Adipose tissue (tissue), 3 donors: ENCODE results near the gene ATXN7L1. TPM values are rescaled to one million over a fixed set of nuclear protein-coding genes. Genes with fewer than 3 reads are reported as not detected.
"Not testable (repeated sequence)": the region's sequence is repeated elsewhere in the genome, so short reads cannot be mapped to it uniquely, and the experiment has no call there.

ENCODE experiments used
- H3K27ac ChIP-seq: one replicate; pipeline ENCODE4 v1.5.1; 2013; ENCODE audit warnings: low read depth, low read length
- WGBS, 3 donors: extraction: QIAGEN DNeasy Blood & Tissue Kit; methylation state at CpG; one replicate each; pipeline ENCODE4 v1.1.7; 2013; 5-methylcytosine and 5-hydroxymethylcytosine counted together
- polyA plus RNA-seq, 3 donors: library from polyadenylated mRNA; stranded (reverse); fragments of 200-250 nt; gene quantifications; one replicate each; pipeline ENCODE4 v1.2.3, GENCODE V29; 2013
- donor health status: healthy with polysubstance abuse.
- donor health status: Bipolar disorder and iron deficiency.
- donor health status: healthy.

The ATXN7L1 gene
- polyA plus RNA-seq, 3 donors: 2.4 to 5.3 (median 3.7) TPM

GRCh38 chr7:105897999-105898398, 21.6 kb upstream of the ATXN7L1 start:
- 87 to 90% (median 88%) methylated on average over 3 of the region's 3 CpGs for WGBS, 3 donors
- no peak overlapping the region for H3K27ac ChIP-seq

DNA sequence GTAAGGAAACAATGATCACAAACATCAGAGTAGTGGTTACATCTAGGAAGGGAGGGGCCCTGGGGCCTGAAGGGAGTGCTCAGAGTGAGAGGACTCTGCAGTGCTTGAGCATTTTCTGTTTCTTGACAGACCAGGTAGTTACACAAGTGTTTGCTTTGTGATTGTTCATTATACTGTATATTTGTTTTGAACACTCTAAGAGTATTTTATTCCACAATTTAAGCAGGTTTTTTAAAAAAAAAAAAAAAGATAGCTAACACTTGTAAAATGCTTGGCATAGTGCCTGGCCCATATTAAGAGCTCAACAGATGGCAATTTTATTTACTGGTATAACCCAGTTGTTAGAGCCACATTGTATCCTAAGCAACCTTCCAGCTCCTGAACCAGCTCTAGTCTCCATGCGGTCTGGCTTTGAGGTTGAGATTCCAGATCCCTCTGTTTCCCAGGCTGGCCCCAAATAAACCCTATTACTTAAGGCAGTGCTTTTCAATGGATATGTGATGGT, 20.1 kb upstream of the ATXN7L1 start:
- 67 to 85% (median 71%) methylated on average over 1 of the region's 1 CpG for WGBS, 3 donors
- no peak overlapping the region for H3K27ac ChIP-seq

- 94 to 98% (median 96%) methylated on average over 3 of the region's 3 CpGs for WGBS, 3 donors
- H3K27ac ChIP-seq: no peak overlapping the region
These were observed 17.7 kb upstream of the ATXN7L1 start for GRCh38 chr7:105894131-105894530.

DNA sequence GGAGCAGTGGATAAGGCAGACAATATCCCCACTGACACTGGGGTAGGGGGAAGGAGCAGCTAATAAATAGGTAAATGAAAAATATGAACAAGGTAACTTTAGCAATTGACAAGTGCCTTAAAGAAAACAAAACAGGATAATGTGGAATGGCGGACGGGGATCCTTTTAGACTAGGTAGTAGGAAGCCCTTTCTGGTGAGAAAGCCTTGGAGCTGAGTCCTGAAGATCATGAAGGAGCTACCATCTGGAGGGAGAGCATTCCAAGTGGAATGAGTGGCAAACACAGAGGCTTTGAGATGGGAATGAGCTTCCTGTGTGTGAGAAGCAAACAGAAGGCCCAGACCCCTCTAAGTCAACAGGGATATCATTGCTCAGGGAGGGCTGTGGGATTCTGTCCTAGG, 16.0 kb upstream of the ATXN7L1 start:
- H3K27ac ChIP-seq: no peak overlapping the region
- 97 to 99% (median 97%) methylated on average over 2 of the region's 2 CpGs for WGBS, 3 donors

DNA sequence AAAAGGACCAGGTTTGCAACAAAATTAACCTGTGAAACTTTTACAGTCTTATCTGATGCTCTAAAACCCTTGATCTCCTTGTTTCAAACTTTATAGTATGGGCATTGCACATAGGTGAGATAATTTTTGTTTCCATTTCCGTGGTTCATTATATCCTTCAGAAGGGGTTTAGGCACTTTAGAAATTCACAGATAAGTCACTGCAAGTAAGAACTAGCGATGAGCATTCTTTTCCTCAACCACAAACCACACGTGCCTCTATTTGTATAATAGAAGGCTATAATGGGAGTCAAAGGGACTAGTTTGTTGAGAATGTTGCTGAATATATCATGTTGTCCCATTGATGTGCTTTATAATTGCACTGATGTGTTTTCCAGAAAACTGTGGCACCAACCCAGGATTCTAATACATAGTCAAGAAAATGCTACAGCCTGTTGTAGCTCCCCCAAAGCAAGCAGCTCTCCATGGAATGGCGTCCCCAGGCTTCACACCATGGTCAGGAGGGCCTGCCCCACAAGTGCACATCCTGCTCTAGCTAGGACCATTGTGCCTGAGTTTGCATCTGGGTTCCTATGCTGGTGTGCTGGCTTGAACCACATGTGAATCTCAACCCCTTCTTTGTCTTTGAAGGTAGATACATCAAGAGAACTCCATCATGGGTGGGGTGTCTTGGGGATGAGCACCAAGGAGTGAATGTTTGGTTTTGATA, 14.0 kb upstream of the ATXN7L1 start:
- no peak overlapping the region for H3K27ac ChIP-seq
- 82 to 89% (median 88%) methylated on average over 4 of the region's 4 CpGs for WGBS, 3 donors

DNA sequence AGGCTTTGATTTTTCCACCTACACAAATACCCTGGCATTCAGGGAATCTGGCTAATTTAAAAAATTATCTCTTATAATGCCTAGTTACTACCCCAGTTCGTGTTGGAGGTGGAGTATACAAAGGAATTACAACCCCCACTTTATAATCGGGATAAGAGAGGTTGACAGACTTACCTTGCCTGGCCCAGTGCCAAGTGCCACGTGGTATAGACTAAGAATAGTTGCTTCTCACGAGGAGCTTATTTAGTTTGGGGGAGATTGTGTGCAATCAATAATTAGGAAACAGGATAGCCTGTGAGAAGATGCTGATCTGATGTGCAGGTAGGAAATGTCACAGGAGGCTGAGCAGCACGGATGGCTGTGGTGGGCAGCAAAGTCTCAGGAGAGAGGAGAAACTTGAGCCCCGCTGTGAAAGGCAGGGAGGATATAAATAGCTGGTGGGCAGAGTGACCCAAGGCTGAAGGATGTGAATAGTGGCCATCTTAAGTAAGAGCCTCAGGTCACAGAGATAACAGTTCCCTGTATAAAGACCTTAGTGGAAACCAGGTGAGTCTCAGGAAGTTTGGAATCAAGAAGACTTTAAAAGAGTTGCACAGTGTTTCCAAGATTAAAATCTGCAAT, 11.3 kb upstream of the ATXN7L1 start:
- no peak overlapping the region for H3K27ac ChIP-seq
- 26 to 58% (median 57%) methylated on average over 6 of the region's 6 CpGs for WGBS, 3 donors

- H3K27ac ChIP-seq: no peak overlapping the region
- WGBS, 3 donors: 72 to 92% (median 90%) methylated on average over 2 of the region's 2 CpGs
These were observed 10.4 kb upstream of the ATXN7L1 start for GRCh38 chr7:105886776-105887175.

DNA sequence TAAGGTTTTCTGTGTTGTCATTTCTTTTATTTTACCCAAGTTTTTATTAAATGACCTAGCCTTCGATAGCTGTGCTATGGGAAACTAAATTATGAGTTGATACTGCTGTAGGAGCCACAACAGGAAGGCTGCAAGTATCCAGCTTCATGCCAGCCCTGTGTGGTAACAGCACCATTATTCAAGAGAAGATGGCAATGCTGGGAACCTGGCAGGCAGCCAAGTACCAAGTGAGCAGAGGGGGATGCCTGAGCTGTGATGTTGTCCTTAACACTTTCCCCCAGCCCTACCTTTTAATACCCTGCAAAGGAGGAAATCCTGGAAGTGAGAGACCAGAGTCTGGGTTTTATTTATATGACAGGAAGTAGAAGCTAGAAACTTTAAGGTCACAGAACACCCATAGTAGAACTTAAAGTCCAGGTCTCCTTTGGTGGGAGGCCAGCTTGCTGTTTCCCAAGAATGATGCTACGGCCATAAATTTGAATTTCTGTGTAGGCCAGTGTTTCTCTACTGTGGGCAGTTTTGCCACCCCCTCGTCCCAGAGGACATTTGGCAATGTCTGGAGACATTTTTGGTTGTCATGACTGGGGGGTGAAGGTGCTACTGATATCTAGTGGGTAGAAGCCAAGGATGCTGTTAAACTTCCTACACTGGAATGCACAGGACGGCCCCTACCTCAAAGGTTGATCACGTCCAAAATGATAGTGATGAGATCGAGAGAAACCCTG, 9.2 kb upstream of the ATXN7L1 start:
- 82 to 90% (median 84%) methylated on average over 6 of the region's 6 CpGs for WGBS, 3 donors
- no peak overlapping the region for H3K27ac ChIP-seq

GRCh38 chr7:105883179-105883578, 6.8 kb upstream of the ATXN7L1 start:
- 88 to 93% (median 88%) methylated on average over 6 of the region's 6 CpGs for WGBS, 3 donors

DNA sequence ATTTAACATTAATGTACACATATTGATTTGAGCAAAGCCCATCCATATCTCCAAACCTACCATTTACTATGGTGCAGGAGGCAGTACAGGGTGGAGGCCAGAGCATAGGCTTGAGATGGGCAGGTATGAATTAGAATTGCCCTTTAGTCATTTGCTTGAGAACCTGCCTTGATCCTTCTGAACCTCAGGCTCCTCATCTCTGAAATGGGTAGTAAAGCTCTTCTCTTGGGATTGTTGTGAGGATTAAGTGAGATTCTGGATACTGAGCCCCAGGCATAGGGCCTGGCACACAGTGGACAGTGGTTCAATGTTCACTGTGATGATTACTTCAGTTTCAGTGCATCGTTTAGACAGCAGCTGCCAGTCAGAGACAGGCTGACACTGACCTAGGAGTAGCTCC, 5.0 kb upstream of the ATXN7L1 start:
- WGBS, 3 donors: 80 to 83% (median 81%) methylated on average over 1 of the region's 1 CpG
- H3K27ac ChIP-seq: no peak overlapping the region

More at GRCh38 chr7:105883179-105883578, 6.8 kb upstream of the ATXN7L1 start:
- not testable (repeated sequence) for H3K27ac ChIP-seq

GRCh38 chr7:105880571-105881330, 4.4 kb upstream of the ATXN7L1 start:
- no peak overlapping the region for H3K27ac ChIP-seq
- WGBS, 3 donors: 59 to 87% (median 80%) methylated on average over 6 of the region's 6 CpGs

- 94 to 100% (median 96%) methylated on average over 2 of the region's 2 CpGs for WGBS, 3 donors
- H3K27ac ChIP-seq: no peak overlapping the region
These were observed 3.4 kb upstream of the ATXN7L1 start for GRCh38 chr7:105879782-105880181.

- 86 to 91% (median 88%) methylated on average over 2 of the region's 2 CpGs for WGBS, 3 donors
- no peak overlapping the region for H3K27ac ChIP-seq
These were observed 2.6 kb upstream of the ATXN7L1 start for GRCh38 chr7:105878746-105879605.

- WGBS, 3 donors: 40 to 75% (median 57%) methylated on average over 10 of the region's 10 CpGs
These were observed 1.3 kb upstream of the ATXN7L1 start for GRCh38 chr7:105877736-105878135.

GRCh38 chr7:105876964-105877601, 684 bp upstream of the ATXN7L1 start:
- 1 to 2% (median 2%) methylated on average over 41 to 42 of the region's 42 CpGs for WGBS, 3 donors
- no peak overlapping the region for H3K27ac ChIP-seq

More at GRCh38 chr7:105877736-105878135, 1.3 kb upstream of the ATXN7L1 start:
- H3K27ac ChIP-seq: no peak overlapping the region

DNA sequence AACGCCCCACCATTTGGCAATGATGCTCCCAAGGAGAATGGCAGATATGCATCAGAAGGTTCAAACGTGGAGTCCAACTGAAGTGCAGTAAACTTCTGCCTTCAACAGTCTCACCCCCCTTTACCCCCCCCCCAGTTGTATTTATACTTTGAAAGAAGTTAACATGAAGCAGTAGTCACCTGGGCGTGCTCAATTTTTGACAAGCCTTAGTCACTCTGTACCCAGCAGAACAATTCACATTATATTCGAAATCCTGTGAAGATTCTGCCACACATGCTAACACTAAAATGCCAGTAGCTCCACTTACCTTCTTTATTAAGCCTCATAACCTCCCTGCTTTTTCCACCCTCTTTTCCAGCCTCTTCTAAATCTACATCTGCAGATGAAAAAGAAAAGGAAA, 894 bp downstream of the ATXN7L1 start:
- WGBS, 3 donors: 46 to 58% (median 55%) methylated on average over 4 of the region's 4 CpGs
- no peak overlapping the region for H3K27ac ChIP-seq

GRCh38 chr7:105874055-105874454, 2.3 kb downstream of the ATXN7L1 start:
- WGBS, 3 donors: 95 to 96% (median 95%) methylated on average over 6 of the region's 6 CpGs
- no peak overlapping the region for H3K27ac ChIP-seq
